ENCODE results near the gene ANKHD1.
"Not testable (repeated sequence)": the region's sequence is repeated elsewhere in the genome, so short reads cannot be mapped to it uniquely, and the experiment has no call there.

ANKHD1 gene

GRCh38 chr5:140421375-140421774 is 19.7 kb downstream of the ANKHD1 start:
- not testable (repeated sequence) for DNase-seq, ATAC-seq

GRCh38 chr5:140423609-140424008 is 22.0 kb downstream of the ANKHD1 start:
- DNase-seq (no peak), ATAC-seq (peak; percentile 74)

- ATAC-seq (no peak), DNase-seq (no peak)
These were observed 22.5 kb downstream of the ANKHD1 start for GRCh38 chr5:140424135-140424534.

- not testable (repeated sequence) for DNase-seq, ATAC-seq
These were observed 26.1 kb downstream of the ANKHD1 start for GRCh38 chr5:140427726-140428125.

GRCh38 chr5:140429724-140430123 is 28.1 kb downstream of the ANKHD1 start:
- ATAC-seq (no peak), DNase-seq (no peak)

GRCh38 chr5:140432212-140432611 is 30.6 kb downstream of the ANKHD1 start:
- ATAC-seq: no peak
- no peak for DNase-seq

GRCh38 chr5:140432916-140433315 is 31.3 kb downstream of the ANKHD1 start:
- no peak for ATAC-seq
- DNase-seq: no peak

GRCh38 chr5:140457368-140457767 is 55.7 kb downstream of the ANKHD1 start:
- not testable (repeated sequence) for DNase-seq, ATAC-seq

GRCh38 chr5:140466981-140467742 is 65.5 kb downstream of the ANKHD1 start:
- no peak for DNase-seq
- no peak for ATAC-seq

- DNase-seq (no peak), ATAC-seq (no peak)
These were observed 66.6 kb downstream of the ANKHD1 start for GRCh38 chr5:140468188-140468587.

GRCh38 chr5:140469259-140469658 is 67.6 kb downstream of the ANKHD1 start:
- DNase-seq (no peak), ATAC-seq (no peak)

GRCh38 chr5:140480310-140481014 is 78.8 kb downstream of the ANKHD1 start:
- no peak for DNase-seq
- no peak for ATAC-seq

- DNase-seq: no peak
- no peak for ATAC-seq
These were observed 80.1 kb downstream of the ANKHD1 start for GRCh38 chr5:140481758-140482157.

- ATAC-seq: no peak
- no peak for DNase-seq
These were observed 81.4 kb downstream of the ANKHD1 start for GRCh38 chr5:140483055-140483454.

GRCh38 chr5:140488141-140488540 is 86.5 kb downstream of the ANKHD1 start:
- DNase-seq: not testable (repeated sequence)

GRCh38 chr5:140488914-140489313 is 87.3 kb downstream of the ANKHD1 start:
- ATAC-seq (no peak), DNase-seq (no peak)

More at GRCh38 chr5:140488141-140488540, 86.5 kb downstream of the ANKHD1 start:
- not testable (repeated sequence) for ATAC-seq

- ATAC-seq (no peak), DNase-seq (no peak)
These were observed 96.3 kb downstream of the ANKHD1 start for GRCh38 chr5:140497897-140498296.

- no peak for DNase-seq
- ATAC-seq: no peak
These were observed 97.0 kb downstream of the ANKHD1 start for GRCh38 chr5:140498591-140498990.

GRCh38 chr5:140502834-140503233 is 101.2 kb downstream of the ANKHD1 start:
- ATAC-seq: no peak
- DNase-seq: no peak

- no peak for ATAC-seq
These were observed 108.3 kb downstream of the ANKHD1 start for GRCh38 chr5:140509898-140510297.

GRCh38 chr5:140513124-140513523 is 111.5 kb downstream of the ANKHD1 start:
- no peak for DNase-seq
- no peak for ATAC-seq

More at GRCh38 chr5:140509898-140510297, 108.3 kb downstream of the ANKHD1 start:
- no peak for DNase-seq

- no peak for DNase-seq
- ATAC-seq: no peak
These were observed 122.4 kb downstream of the ANKHD1 start for GRCh38 chr5:140524003-140524402.

GRCh38 chr5:140540227-140540626 is 138.6 kb downstream of the ANKHD1 start:
- DNase-seq (no peak), ATAC-seq (no peak)
